NCI-H1092 treated with DMSO at 0.1 percent for 48 hours (cell line): ENCODE data around the gene PIK3IP1.
"Not testable (repeated sequence)": the region's sequence is repeated elsewhere in the genome, so short reads cannot be mapped to it uniquely, and the experiment has no call there.

Source experiments
- DNase-seq: peaks from one replicate; lab custom pipeline; 2025; lab: John Stamatoyannopoulos, UW

Gene PIK3IP1

GRCh38 chr22:31248965-31249958 lies 43.0 kb downstream of the PIK3IP1 start:
- no peak for DNase-seq

DNA sequence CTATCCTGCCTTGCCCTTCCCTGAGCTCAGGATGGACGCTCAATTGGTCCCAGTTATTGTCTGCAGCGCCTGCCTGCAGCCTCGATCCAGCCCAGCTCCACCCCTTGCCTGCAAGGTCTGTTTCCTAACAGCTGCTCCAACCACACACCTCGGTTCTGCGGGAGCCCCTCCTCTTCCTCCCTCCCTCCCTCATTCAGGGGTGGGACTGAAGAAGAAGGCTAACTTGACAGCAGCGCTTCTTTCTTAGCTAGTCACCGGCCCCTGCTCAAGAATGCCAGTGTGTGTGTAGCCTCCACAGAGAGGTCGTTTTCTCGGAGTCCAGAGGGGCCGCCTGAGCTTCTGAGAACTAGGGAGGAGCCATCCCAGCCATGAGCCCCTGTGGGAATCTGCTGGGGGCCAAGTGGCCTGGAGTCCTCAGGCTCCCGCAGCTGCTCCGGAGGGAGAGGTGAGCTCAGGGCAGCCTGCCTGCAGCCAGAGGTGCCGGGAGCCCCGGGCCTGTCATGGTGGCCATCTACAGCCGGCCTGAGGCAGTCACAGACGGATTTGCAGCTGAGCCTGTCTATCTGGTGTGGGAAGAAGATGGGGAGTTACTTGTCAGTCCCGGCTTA lies 44.0 kb downstream of the PIK3IP1 start:
- DNase-seq = no peak

- no peak for DNase-seq
These were observed 44.6 kb downstream of the PIK3IP1 start for GRCh38 chr22:31247726-31248125.

DNA sequence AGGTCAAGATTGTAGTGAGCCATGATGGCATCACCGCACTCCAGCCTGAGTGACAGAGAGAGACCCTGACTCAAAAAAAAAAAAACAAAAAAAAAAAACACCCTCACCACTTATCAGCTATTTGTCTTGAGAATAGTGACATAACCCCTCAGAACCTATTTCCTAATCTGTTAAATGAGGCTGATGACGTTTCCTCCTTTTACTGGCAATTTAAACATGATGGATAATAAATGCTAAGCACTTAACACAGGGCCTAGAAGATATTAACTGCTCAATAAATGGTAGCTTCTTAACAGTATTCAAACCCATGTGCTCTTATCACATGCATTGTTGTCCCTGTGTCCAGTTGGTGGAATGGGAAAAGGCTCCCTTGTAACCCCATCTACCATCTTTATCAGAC lies 45.6 kb downstream of the PIK3IP1 start:
- no peak for DNase-seq

GRCh38 chr22:31245998-31246397 lies 46.3 kb downstream of the PIK3IP1 start:
- not testable (repeated sequence) for DNase-seq

- DNase-seq = no peak
These were observed 47.3 kb downstream of the PIK3IP1 start for GRCh38 chr22:31244943-31245451.

DNA sequence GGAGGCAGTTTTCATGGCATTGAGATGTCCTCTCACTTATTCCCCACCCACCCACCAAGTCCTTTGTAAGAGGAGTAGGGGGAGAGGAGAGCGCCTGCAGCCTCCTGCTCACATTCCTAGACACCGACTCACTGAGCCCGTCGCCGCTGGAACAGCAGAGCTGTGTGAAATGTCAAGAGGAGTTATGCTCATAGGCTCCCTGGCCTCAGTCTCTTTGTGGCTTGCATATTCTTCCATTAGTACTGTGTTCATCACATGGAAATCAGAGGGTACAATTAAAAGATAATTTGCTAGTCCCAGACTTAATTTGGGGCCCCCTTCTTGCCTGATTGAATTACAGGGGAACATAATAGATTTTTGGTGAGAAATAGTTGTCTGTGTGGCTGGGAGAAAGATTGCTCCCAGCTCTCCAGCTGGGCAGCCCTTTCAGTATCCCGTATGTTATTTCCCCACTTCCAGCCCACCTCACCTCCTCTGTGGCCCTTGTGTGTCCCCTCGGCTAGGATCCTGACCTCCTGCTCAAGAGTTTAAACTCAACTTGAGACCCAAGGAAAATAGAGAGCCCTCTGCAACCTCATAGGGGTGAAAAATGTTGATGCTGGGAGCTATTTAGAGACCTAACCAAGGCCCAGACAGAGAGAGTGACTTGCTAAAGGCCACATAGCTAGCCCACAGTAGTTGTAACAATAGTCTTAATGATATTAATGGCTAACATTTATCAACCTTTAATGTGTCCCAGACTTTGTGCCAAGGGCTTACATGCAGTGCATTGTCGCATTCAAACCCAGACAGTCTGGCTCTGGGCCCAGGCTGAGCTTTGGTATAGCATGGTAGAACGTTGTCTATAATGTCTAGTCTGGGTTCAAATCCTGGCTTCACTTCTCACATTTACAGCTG lies 48.0 kb downstream of the PIK3IP1 start:
- no peak for DNase-seq

DNA sequence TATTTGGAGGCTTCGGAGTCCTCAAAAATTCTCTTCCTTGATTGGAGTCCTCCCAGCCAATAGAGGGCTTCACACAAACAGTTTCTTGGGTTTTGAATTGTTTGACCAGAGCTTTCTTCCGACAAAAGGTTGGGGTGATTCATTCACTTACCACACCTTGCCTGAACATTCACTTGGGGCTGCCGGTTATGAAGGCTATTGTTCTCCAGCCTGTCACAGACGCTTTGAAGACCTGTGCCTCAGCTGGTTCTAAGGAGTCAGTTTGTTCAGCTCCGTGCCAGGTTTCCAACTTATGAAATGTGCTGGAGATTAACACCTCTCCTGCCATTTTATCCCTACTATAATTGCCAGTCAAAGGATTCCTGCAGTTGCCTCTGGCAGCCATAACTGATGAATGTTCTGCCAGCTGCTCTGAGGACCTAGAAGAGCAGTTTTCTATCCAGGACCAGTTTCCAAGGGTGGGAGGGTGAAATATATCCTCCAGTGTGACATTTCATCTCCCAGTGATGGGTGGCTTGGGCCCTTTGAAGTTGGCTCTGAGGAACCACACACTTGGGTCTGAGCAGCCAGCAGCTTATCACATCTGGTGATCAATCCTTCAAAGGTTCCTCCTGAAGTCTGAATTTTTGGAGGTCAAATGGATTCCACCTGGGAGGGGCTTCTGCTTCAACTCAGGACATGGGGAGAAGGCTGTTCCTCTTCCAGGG lies 48.8 kb downstream of the PIK3IP1 start:
- no peak for DNase-seq

GRCh38 chr22:31241936-31242335 lies 50.4 kb downstream of the PIK3IP1 start:
- no peak for DNase-seq

- no peak for DNase-seq
These were observed 51.1 kb downstream of the PIK3IP1 start for GRCh38 chr22:31241200-31241599.

DNA sequence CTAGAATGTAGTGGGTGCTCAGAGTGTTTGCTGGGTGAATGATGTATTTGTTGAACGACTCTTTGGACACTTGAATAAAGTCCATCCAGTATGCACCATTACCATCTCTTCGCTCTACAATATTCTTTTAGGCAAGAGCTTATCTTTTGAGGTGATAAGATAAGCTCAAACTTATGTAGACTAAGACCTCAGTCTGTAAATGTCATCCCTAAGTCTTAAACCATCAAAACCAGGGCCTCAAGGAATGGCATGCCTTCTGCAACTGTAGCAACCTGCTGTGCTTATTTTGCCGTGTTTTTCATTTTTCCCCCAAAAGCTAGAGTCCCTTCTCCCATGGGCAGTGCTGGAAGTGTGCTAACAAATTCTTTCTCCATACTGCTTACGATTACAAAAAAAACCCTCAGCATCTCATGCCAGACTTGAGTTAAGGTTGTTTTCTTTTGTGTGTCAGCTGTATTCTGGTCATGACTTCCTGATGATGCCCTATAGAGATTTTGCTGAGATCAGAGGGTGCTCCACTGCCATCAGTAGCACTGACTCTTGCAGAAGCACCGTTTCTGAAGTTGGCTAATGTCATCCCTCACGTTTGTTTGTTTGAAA lies 52.4 kb downstream of the PIK3IP1 start:
- DNase-seq = no peak

DNA sequence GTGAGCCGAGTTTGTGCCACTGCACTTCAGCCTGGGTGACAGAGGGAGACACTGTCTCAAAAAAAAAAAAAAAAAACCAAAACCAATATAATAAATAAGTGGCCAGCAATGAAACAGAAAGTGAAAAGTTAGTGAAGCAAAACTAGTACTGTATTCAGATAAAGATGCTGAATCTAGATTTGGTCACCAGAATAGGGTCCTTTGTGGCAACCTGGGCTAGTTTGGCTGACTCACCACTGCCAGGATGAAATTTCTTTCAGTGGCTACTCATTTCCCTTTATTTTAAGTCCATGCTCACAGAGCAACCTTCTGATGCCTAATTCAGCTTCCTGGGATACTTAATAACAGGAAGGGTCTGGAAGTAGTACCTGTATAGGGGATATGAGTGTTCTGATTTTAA lies 54.2 kb downstream of the PIK3IP1 start:
- DNase-seq = no peak

- not testable (repeated sequence) for DNase-seq
These were observed 56.2 kb downstream of the PIK3IP1 start for GRCh38 chr22:31236044-31236443.

GRCh38 chr22:31235081-31235480 lies 57.2 kb downstream of the PIK3IP1 start:
- no peak for DNase-seq

DNA sequence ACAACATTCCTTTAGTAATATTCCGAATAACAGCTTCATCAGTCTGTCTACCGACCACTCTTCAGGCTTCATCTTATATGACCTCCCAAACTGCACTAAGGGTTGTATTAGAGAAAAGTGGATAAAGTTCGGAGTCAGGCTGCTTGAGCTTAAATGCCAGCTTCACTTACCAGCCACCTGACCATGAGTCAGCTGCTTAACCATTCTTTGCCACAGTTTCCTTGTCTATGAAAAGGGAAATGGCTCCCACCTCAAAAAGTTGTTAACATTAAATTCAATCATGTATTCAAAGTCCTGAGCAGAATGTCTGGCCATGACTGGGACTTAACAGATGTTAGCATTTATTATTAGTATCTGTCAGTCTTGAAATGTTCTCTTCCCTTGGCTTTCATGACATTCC lies 59.3 kb downstream of the PIK3IP1 start:
- no peak for DNase-seq
